Gastrocnemius medialis (tissue), 4 donors: ENCODE measurements around the gene BIN2.

ENCODE experiments used
- POLR2A ChIP-seq, 2 donors: fragments of 450-650 bp; IDR thresholded peaks; one replicate each; pipeline ENCODE4 v1.6.1; 2017; ENCODE audit warnings: antibody characterized with exemption in 2 of 2, mild to moderate bottlenecking in 2 of 2, moderate library complexity in 2 of 2
- TF ChIP-seq, protein P1 (sequence below), 5 experiments: fragments of 450-650 bp in 3 of 5; fragments of 200-600 bp in 2 of 5; sonication (generic) in 2 of 5; IDR thresholded peaks in 4 of 5; conservative IDR thresholded peaks in 1 of 5; 1 replicate in 4 of 5; 2 replicates in 1 of 5; pipeline ENCODE4 v1.5.1; 2016 to 2019; ENCODE audit warnings: antibody characterized with exemption in 5 of 5, mild to moderate bottlenecking in 3 of 5, moderate library complexity in 3 of 5

DNA sequence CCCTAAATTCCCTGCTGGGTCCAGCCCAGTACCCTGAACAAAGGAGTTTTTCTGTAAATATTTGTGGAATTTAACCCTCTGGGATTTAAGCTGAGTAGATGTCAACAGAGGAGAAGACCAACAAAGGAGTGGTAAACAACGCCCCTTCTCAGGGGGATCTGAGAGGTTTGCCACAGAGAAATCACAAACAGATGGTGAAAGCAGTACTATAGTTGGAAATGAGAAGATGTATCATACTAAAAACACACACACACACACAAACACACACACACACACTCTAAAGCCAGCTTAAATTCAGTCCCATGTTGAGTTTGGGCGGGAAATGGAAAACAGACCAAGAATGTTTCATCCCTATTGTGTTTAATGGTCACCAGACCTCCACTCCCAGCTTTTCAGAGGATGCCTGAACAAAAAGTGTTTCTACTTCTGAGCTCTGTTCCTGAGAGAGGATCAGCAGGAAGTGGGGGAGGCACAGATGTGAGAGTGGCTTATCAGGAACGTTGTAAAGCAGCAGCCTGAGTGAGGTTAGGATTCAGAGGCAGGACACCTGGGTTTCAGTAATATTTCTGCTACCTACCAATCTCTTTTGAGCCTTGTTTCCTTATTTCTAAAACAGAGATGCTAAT lies 3.2 kb downstream of the BIN2 start:
- TF ChIP-seq, protein P1, sequence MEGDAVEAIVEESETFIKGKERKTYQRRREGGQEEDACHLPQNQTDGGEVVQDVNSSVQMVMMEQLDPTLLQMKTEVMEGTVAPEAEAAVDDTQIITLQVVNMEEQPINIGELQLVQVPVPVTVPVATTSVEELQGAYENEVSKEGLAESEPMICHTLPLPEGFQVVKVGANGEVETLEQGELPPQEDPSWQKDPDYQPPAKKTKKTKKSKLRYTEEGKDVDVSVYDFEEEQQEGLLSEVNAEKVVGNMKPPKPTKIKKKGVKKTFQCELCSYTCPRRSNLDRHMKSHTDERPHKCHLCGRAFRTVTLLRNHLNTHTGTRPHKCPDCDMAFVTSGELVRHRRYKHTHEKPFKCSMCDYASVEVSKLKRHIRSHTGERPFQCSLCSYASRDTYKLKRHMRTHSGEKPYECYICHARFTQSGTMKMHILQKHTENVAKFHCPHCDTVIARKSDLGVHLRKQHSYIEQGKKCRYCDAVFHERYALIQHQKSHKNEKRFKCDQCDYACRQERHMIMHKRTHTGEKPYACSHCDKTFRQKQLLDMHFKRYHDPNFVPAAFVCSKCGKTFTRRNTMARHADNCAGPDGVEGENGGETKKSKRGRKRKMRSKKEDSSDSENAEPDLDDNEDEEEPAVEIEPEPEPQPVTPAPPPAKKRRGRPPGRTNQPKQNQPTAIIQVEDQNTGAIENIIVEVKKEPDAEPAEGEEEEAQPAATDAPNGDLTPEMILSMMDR (IDR thresholded peaks at IDR 0.05 in 4 of 5, conservative IDR thresholded peaks at IDR 0.05 in 1 of 5): no peak
- TF ChIP-seq POLR2A (IDR thresholded peaks at IDR 0.05): no peak
